GM19324 (cell line): ENCODE data around the gene ESPNL.

Source experiments
- ATAC-seq: cut with Tn5 transposase; IDR thresholded peaks from one replicate; pipeline ENCODE4 v1.9.1; 2021; ENCODE audit warnings: mild to moderate bottlenecking, moderate library complexity; ENCODE audit not compliant: unreplicated experiment, low FRiP score

ESPNL gene

DNA sequence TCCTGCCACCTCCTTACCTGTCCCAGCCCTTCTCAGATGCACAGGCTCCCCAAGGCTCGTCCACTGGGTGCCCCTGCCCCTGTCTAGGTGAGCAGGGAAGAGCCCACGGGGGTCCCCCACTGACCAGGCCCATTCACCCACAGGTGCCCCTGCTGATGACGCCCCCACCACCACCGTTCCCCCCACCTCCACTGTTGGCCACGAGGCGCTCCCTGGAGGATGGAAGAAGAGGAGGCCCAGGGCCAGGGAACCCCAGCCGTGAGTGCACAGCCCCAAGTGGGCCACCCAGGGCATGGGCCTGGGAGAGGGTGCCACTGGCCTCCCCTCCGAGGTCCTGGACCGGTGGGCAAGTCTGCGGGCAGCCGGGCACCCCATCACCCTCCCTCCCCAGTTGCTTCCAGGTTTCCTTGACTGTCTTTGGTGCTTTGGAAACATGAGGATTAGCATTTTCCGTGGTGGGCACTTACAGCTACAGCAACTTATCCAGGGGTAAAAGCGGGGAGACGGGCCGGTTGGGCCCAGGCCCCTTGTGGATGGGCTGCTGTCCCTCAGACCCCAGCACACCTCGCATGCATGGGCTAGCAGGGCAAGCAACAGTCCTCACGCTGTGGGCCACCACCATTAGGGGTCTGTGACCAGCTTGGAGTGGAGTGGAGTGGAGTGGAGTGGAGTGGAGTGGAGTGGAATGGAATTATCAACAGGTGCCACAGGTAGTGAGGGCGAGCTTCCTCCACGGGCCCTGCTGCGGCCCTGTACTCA is 25.2 kb downstream of the ESPNL start:
- ATAC-seq: no peak

DNA sequence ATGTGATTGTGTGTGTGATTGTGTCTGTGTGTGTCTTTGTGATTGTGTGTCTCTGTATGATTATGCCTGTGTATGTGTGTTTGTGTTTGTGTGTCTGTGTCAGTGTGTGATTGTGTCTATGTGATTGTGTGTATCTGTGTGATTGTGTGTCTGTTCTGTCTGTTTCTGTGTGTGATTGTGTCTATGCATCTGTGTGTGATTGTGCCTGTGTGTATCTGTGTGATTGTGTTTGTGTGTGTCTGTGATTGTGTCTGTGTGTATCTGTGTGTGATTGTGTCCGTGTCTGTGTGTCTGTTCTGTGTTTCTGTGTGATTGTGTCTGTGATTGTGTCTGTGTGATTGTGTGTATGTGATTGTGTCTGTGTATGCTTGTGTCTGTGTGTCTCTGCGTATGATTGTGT is 26.2 kb downstream of the ESPNL start:
- no peak for ATAC-seq

DNA sequence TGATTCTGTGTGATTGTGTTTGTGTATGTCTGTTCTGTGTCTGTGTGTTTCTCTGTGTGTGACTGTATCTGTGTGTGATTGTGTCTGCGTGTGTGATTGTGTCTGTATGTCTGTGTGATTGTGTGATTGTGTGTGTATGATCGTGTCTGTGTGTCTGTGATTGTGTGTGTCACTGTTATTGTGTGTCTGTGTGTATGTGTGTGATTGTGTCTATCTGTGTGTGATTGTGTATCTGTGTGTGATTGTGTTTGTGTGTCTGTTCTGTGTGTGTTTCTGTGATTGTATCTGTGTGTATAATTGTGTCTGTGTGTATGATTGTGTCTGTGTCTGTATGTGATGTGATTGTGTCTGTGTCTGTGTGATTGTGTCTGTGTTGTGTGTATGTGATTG is 26.6 kb downstream of the ESPNL start:
- no peak for ATAC-seq

DNA sequence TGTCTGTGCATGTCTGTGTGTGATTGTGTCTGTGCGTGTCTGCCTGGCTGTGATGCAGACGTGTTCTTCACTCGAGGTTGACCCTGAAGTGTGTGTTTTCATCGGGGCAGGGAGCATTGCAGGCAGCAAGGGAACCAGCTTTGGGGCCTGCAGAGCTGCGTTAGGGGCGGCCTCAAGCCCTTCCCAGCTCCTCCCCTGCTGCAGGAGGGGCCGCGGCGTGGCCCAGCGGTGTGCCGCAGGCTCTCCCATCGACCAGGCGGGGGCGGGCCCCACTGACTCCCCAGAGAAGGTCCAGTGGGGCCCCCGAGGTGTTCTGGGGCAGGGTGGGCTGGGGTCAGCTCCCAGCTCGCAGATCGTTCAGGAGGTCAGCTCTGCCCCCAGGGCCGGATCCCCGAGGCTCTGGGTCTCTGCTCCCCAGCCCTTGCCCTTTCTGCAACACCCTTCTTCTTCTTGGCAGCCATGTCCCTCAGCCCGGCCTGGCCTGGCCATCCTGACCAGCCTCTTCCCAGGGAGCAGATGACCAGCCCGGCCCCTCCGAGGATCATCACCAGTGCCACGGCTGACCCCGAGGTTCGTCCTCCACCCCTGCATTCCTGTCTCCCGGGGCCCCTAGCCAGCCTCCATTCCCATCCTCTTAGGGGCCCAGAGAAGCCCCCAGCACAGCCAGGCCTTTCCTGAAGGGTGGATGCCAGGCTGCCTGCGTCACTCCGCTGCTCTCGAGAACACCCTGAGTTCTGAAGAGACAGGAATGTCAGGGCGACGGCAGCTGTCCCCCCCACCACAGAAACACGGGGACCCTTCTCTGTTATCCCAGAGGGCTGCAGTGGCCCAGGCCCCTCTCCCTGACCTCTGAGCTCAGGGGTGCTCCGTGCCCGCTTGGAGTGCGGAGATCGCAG is 27.3 kb downstream of the ESPNL start:
- ATAC-seq: no peak

DNA sequence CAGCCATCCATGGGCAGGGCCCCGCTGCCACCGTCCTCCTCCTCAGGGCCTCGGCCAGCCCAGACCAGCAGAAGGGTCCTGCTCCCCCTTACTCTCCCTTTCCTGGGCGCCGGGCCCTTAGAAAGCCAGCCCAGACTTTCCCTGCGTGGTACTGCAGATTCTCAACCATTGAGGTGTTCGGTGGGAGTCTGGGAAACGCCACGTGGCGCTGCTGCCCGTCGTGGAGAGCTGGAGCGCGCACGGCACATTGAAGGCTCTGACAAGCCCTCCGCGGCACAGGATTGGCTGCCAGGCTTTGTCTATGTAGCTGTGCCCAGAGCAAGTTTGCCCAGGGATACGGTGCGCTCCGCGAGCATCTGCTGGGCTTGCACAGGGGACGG is 27.9 kb downstream of the ESPNL start:
- ATAC-seq: no peak

DNA sequence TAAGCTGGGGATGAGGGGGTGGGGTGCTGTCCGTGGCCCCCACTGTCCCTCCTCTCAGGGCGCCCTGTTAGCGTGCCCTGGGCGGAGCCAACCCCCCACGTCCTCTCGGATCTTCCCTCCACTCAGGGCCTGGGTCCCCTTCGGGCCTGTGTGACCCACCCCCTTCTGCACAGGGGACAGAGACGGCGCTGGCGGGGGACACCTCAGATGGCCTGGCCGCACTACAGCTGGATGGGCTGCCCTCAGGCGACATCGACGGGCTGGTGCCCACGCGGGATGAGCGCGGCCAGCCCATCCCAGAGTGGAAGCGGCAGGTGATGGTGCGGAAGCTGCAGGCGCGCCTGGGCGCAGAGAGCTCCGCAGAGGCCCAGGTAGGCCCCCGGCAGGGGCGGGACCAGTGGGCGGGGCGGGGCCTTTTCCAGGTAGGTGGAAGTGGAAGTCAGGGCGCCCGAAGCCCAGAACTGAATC is 28.4 kb downstream of the ESPNL start:
- no peak for ATAC-seq

DNA sequence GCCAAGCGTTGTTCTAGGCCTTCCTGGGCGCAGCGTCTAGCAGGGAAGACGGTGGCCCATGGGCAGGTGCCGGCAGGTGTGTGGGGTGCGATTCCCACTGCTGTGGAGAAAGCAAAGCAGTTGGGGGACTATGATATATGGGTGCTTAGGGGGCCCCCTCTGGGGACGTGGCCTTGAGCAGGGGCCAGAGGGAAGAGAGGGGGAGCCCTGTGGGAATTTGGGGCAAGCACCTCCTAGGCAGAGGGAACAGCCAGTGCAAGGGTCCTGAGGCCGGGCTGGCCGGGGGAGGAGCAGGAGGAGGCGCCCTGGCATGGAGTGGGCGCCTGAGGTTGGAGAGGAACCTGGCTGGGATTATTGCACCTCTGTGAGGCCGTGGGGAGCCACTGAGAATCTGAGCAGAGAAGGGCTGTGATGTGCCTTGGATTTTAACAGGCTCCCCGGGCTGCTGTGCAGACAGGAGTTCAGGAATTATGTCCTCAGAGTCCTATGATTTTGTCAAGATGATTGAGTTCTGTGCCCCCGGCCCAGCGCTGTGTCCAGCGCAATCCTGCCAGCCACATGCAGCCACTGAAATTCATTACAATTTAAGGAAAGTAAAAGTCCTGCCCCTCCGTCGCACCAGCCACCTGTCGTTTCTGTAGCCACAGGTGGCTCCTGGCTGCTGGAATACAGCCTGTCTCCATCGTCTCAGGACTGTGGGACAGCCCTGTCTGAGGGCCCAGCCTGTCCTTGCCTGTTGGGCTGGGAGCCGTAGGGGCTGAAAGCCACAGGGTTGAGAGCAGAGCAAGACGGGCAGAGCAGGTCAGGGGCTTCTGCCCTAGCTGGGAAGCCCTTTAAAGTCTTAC is 29.2 kb downstream of the ESPNL start:
- ATAC-seq: no peak

DNA sequence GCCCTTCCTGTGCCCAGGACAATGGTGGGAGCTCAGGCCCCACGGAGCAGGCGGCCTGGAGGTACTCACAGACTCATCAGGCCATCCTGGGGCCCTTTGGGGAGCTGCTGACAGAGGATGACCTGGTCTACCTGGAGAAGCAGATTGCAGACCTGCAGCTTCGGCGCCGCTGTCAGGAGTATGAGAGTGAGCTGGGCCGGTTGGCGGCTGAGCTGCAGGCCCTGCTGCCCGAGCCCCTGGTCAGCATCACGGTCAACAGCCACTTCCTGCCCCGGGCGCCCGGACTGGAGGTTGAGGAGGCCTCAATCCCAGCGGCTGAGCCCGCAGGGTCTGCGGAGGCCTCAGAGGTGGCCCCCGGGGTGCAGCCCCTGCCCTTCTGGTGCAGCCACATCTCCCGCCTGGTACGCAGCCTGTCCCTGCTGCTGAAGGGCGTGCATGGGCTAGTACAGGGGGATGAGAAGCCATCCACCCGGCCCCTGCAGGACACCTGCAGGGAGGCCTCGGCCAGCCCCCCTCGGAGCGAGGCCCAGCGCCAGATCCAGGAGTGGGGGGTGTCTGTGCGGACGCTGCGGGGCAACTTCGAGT is 30.1 kb downstream of the ESPNL start:
- no peak for ATAC-seq

DNA sequence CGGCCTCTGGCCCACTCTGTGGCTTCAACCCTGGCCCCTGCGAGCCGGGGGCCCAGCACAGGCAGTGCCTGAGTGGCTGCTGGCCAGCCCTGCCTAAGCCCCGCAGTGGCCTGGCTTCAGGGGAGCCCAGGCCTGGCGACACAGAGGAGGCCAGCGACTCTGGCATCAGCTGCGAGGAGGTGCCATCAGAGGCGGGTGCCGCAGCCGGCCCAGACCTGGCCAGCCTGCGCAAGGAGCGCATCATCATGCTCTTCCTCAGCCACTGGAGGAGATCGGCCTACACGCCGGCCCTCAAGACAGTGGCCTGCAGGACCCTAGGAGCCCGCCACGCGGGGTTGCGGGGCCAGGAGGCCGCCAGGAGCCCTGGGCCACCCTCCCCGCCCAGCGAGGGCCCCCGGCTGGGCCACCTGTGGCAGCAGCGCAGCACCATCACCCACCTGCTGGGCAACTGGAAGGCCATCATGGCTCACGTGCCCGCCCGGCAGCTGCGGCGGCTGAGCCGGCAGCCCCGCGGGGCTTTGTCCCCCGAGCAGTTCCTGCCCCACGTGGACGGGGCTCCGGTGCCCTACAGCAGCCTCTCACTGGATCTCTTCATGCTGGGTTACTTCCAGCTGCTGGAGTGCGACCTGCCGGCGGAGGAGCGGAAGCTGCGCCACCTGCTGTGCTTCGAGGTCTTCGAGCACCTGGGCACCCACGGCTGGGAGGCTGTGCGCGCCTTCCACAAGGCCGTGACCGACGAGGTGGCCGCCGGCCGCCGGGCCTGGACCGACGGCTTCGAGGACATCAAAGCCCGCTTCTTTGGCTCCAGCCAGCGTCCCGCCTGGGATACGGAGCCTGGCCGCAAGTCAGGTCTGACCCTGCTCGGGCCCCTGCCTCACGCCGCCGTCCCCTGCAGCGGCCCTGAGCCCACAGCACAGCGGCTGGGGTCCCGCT is 30.8 kb downstream of the ESPNL start:
- ATAC-seq: no peak

DNA sequence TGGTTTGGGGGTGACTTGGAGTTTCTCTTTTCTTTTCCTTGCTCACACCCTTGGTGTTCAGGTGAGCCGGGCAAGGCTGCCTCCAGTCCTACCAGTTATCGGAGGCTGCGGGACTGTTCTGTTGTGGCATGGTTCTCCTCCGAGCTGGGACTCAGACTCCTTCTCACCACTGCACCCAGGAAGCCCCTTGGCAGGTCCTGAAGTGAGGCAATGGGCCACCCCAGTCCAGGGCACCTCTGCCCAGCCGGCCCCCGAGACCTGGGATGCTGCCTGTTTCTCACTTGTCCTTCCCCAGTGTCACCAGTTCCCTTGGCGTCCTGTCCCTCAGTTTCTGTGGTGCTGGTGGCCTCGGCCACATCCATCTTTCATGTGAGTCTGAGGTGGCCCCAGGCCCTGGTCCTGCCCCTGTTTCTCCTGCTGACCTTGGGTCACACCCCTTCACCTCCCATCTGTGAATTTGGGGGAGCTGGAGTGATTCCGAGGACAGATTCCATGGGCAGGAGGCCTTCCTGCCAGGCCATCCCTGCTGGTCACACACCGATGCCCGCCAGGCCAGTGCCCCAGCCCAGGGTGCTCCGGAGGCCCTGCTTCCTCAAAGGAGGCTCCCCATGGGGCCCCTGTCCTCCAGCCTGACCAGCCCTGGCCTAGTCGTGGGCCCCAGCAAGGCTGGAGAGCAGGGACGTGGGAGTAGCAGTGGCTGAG is 31.8 kb downstream of the ESPNL start:
- ATAC-seq: no peak

DNA sequence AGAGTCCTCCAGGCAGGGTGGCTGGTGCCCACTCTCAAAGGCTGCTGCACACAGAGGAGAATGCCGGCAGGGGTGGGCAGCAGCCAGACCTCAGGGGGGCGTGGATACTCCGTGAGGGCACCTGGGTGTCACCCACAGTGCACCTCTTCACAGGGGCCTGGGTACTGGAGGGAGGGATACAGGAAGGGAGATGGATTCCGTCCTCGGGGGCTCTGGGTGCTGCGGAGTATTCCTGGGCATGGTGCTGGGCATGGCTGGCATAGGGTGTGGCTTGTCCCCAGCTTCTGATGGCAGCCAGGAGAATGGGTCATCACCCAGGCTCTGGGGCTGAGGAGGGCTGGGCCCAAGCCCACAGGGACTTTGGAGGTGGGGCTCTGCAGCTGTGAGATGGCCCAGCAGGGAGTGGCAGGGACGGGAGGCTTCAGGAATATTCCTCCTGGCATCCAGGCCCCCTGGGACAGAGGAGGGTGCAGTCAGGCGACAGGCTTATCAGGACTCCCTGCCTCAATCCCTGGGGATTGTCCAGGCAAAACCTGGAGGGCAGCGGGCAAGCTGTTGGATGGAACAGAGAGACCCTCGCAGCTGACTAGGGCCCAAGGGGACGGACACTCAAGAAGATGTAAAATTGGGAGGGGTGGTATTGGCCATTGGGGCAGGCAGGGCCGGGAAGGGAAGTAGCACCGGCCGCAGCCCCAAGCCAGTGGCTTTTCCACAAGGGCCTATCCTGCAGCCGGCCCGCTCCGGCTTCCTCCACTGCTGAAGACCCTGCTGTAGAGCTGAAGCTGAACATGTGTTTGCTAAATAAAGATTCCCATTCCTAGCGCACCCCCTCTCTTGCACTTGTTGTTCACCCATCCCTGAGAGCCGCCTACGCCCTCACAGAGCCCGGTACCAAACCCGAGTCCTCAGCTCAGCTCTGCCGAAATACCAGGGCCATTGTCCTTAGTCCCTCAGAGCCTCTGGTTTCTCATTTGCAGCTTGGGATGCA is 32.6 kb downstream of the ESPNL start:
- no peak for ATAC-seq

DNA sequence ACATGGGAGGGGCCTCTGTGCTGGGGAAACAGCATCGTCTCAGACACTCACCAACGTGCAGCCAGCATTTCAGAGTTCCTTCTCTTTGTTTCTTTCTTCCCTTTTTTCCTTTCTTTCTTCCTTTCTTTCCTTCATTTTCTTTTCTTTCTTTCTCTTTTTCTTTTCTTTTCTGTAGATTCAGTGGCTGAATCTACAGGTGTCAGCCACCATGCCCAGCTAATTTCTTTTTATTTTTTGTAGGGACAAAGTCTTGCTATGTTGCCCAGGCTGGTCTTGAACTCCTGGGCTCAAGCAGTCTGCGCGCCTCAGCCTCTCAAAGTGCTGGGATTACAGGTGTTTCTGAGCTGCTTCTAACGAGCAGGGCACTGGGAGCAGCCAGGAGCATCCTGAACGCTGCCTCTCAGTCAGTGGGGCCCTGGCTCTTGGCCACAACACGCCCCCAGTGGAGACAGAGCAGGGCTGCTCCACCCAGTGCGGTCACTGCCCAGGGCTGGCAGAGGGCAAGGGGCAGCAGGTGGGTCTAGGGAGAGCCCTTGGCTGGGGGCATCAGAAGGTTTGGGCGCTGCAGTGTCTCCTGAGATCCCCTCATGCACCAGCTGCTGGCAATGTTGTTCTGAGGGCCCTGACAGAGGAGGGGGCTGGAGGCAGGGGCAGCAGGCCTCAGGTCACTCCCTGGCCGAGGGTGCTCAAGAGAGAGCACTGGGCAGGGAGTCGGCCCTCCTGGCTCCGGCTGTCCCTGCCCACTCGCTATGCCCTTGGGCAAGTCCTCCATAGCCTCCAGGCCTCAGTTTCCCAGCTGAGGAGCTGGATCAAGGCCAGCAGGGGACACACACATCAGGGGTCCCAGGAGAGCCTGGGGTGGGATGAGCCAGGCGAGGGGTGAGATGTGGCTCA is 33.6 kb downstream of the ESPNL start:
- ATAC-seq: no peak

DNA sequence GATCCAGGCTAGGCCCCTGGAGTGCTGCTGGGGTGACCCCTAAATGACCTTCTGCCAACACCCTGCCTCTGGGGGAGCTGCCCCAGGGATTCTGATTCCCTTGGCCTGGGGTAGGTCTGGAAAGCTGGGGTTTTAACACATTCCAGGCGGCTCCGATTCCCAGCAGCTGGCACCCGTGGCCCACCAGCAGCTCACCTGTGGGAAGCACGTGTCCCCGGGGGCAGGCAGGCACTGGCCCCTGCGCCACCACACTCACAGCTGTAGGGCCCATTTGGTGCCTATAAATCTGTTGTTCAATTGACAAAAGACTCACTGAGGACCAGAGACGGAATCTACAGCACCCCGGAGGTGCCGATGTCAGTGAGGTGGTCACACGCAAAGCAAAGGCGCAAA is 34.2 kb downstream of the ESPNL start:
- no peak for ATAC-seq

DNA sequence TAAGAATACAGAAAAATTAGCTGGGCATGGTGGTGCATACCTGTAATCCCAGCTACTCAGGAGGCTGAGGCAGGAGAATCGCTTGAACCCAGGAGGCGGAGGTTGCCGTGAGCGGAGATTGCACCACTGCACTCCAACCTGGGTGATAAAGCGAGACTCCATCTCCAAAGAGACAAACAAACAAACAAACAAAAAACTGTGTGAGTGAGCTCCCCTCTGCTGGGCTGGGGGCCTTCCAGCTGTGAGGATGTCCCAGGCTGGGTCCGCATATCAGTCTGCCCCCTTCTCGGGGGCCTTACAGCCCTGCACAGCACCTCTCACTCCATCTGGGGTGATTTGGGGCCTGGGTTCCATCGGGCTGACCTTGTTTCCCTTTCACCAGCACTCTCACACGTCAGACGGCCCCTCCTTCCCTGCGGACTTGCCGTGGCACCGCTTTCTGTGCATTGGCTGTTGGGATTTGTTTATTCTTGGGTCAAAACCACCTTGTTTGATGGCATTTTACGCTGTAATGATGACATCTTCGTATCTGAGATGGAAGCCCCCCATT is 35.5 kb downstream of the ESPNL start:
- no peak for ATAC-seq

DNA sequence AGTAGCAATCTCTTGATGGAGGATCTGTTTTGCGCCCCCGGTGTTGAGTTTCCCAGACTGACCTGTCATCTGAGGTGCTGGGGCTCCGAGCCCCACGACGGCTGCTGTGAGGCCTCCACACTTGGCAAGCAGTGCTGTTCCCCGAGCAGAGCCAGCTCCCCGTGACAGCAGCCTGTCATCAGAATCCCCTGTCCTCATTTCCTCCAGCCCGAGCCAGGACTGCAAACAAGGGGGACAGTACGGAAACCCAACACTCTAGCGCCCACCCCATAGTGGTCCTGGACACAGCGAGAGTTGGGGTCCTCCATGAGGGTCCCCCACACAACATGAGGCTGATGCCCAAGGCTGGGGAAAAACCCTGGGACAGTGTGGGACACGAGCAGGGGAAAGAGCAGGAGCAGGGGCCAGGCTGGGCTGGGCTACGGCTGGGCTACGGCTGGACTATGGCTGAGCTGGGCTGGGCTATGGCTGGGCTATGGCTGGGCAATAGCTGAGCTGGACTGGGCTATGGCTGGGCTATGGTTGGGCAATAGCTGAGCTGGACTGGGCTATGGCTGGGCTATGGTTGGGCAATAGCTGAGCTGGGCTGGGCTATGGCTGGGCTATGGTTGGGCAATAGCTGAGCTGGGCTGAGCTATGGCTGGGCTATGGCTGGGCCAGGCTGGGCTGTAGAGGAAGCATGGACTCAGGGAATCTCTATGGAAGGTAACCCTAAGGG is 36.8 kb downstream of the ESPNL start:
- no peak for ATAC-seq

DNA sequence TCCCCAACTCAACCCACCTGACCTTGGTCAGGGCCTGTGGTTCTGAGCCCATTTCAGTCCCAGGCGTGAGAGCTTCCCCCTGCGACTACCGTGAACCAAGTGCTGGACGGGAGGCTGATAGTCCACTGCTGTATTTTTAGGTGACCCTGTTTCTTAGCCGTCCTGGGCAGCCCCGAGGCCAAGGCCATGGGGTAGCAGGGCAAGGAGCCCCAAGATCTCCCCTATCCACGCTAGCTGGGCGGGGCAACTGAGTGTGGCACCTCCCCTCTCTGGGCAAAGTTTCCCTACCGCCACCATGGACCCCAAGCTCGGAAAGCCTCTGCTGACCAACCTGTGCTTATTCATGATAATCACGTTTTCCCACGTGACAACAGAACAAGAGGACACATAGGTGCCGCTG is 37.7 kb downstream of the ESPNL start:
- no peak for ATAC-seq
